ENCODE data around the gene PRAME.
"Not testable (repeated sequence)": the region's sequence is repeated elsewhere in the genome, so short reads cannot be mapped to it uniquely, and the experiment has no call there.

The PRAME gene

DNA sequence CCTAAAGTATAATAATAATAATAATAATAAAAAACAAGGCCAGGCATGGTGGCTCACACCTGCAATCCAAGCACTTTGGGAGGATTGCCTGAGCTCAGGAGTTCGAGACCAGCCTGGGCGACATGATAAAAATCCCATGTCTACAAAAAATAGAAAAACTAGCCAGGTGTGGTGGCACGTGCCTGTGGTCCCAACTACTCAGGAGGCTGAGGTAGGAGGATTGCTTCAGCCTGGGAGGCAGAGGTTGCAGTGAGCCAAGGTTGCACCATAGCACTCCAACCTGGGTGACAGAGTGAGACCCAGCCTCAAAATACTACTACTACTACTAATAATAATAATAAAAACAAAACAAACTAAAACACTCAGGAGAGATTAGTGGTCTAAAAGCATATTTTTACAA lies 23.4 kb downstream of the PRAME start:
- Histone ChIP-seq H3K9ac (ENCODE audit: low read depth in 1 of 2, low read length in 2 of 2) (no peak overlapping the region), H3K4me1 (ENCODE audit: control insufficient read depth in 1 of 2, insufficient read depth in 2 of 2, low read length in 2 of 2) (no peaks in the 10 kb centered on the region), H3K36me3 (ENCODE audit: control insufficient read depth in 1 of 2, insufficient read depth in 2 of 2, low read length in 2 of 2) (no peaks in the 10 kb centered on the region), H3K9me3 (ENCODE audit: control insufficient read depth in 1 of 2, low read length in 2 of 2) (no peaks in the 10 kb centered on the region), H3K4me3 (ENCODE audit: low read depth in 1 of 2, low read length in 2 of 2) (no peak overlapping the region), H3K27me3 (ENCODE audit: control insufficient read depth in 1 of 2, insufficient read depth in 2 of 2, low read length in 2 of 2) (no peaks in the 10 kb centered on the region), H3K27ac (ENCODE audit: low read depth, low read length) (no peak overlapping the region)

DNA sequence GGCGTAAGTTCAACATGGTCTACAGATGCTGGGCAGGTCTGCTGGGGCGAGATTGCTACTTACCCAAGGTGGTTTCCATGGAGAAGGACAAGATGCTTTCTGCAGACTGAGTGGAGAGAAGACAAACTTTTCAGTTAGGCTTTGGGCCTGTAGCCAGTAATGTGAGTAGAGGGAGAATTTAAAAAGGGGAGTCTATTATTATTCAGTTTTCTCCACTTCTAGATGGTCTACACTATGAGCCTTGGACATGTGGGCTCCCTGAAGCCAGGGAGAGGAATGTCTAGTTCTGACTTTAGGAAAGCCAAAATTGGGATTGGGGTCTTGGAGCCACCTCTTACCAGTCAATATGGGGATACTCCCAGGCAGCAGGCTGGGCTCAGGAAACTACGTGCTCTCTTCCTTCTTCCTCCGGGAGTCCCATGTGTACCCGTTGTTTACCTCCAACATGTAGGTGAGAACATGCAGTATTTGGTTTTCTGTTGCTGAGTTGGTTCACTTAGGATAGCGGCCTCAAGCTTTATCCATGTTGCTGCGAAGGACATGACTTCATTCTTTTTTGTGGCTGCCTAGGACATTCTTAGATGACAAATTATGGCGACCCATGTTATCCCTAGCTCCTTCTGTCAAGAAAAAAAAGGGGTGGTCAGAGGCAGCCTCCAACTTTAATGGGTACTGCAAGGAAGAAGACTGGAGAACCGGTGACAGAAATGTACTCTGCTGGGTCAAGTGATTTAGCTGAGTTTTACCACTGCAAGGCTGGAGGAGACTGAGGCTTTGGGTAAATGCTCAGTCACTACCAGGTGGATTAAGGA lies 24.3 kb downstream of the PRAME start:
- H3K27ac ChIP-seq (ENCODE audit: low read depth, low read length), result no peak overlapping the region
- H3K9ac ChIP-seq (ENCODE audit: low read depth in 1 of 2, low read length in 2 of 2), result no peak overlapping the region
- no peak overlapping the region for H3K4me3 ChIP-seq (ENCODE audit: low read depth in 1 of 2, low read length in 2 of 2)

DNA sequence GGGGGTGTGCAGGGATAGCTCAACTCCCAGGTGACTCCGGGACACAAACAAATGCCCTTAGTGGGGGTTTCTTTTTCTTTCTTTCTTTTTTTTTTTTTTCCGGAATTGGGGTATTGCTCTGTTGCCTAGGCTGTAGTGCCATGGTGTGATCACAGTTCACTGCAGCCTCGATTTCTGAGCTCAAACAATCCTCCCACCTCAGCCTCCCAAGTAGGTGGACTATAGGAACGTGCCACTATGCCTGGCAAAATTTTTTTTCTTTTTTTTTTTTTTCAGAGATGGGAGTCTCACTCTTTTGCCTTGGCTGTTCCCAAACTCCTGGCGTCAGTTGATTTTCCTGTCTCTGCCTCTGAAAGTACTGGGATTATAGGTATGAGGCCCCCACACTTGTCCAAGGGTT lies 25.2 kb downstream of the PRAME start:
- Histone ChIP-seq H3K4me1 (ENCODE audit: control insufficient read depth in 1 of 2, insufficient read depth in 2 of 2, low read length in 2 of 2) (no peaks in the 10 kb centered on the region), H3K27me3 (ENCODE audit: control insufficient read depth in 1 of 2, insufficient read depth in 2 of 2, low read length in 2 of 2) (peaks cover 0 to 3% of the 10 kb centered on the region in 2 donors), H3K9me3 (ENCODE audit: control insufficient read depth in 1 of 2, low read length in 2 of 2) (no peaks in the 10 kb centered on the region), H3K36me3 (ENCODE audit: control insufficient read depth in 1 of 2, insufficient read depth in 2 of 2, low read length in 2 of 2) (no peaks in the 10 kb centered on the region), H3K27ac (ENCODE audit: low read depth, low read length) (no peak overlapping the region), H3K4me3 (ENCODE audit: low read depth in 1 of 2, low read length in 2 of 2) (no peak overlapping the region), H3K9ac (ENCODE audit: low read depth in 1 of 2, low read length in 2 of 2) (no peak overlapping the region)

More for the DNA sequence above, 24.3 kb downstream of the PRAME start:
- no peaks in the 10 kb centered on the region for H3K27me3 ChIP-seq (ENCODE audit: control insufficient read depth in 1 of 2, insufficient read depth in 2 of 2, low read length in 2 of 2)
- H3K4me1 ChIP-seq (ENCODE audit: control insufficient read depth in 1 of 2, insufficient read depth in 2 of 2, low read length in 2 of 2), result no peaks in the 10 kb centered on the region
- no peaks in the 10 kb centered on the region for H3K36me3 ChIP-seq (ENCODE audit: control insufficient read depth in 1 of 2, insufficient read depth in 2 of 2, low read length in 2 of 2)
- H3K9me3 ChIP-seq (ENCODE audit: control insufficient read depth in 1 of 2, low read length in 2 of 2), result no peaks in the 10 kb centered on the region

DNA sequence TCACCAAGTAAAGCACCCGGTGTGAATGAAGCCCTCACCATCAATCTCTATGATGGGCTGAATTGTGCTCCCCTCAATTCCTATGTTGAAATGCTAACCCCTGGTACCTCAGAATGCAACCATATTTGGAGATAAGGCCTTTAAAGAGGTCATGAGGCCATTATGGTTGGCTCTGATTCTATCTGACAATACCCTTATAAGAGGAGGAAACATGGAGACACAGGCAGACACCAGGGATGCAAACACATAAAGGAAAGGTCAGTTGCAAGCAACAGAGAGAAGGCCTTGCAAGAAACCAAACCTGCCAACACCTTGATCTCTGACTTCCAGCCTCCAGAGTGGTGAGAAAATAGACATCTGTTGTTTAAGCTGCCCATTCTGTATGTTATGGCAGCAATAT lies 25.6 kb downstream of the PRAME start:
- H3K4me3 ChIP-seq (ENCODE audit: low read depth in 1 of 2, low read length in 2 of 2), result no peak overlapping the region
- no peaks in the 10 kb centered on the region for H3K9me3 ChIP-seq (ENCODE audit: control insufficient read depth in 1 of 2, low read length in 2 of 2)
- H3K4me1 ChIP-seq (ENCODE audit: control insufficient read depth in 1 of 2, insufficient read depth in 2 of 2, low read length in 2 of 2), result no peaks in the 10 kb centered on the region
- H3K36me3 ChIP-seq (ENCODE audit: control insufficient read depth in 1 of 2, insufficient read depth in 2 of 2, low read length in 2 of 2), result no peaks in the 10 kb centered on the region
- no peak overlapping the region for H3K27ac ChIP-seq (ENCODE audit: low read depth, low read length)
- H3K9ac ChIP-seq (ENCODE audit: low read depth in 1 of 2, low read length in 2 of 2), result no peak overlapping the region
- peaks cover 0 to 3% of the 10 kb centered on the region in 2 donors for H3K27me3 ChIP-seq (ENCODE audit: control insufficient read depth in 1 of 2, insufficient read depth in 2 of 2, low read length in 2 of 2)

DNA sequence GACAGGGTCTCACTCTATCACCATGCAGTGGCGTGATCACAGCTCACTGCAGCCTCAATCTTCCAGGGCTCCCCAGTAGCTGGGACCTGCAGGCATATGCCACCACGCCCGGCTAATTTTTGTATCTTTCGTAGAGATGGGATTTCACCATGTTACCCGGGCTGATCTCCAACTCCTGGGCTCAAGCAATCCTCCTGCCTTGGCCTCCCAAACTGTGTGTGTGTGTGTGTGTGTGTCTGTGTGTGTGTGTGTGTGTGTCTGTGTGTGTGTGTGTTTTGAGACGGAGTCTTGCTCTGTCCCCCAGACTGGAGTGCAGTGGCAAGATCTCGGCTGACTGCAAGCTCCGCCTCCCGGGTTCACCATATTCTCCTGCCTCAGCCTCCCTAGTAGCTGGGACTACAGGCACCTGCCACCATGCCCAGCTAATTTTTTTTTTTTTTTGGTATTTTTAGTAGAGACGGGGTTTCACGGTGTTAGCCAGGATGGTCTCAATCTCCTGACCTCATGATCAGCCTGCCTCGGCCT lies 26.5 kb downstream of the PRAME start:
- not testable (repeated sequence) for H3K9me3 ChIP-seq (ENCODE audit: control insufficient read depth in 1 of 2, low read length in 2 of 2); H3K4me1 ChIP-seq (ENCODE audit: control insufficient read depth in 1 of 2, insufficient read depth in 2 of 2, low read length in 2 of 2); H3K36me3 ChIP-seq (ENCODE audit: control insufficient read depth in 1 of 2, insufficient read depth in 2 of 2, low read length in 2 of 2); H3K9ac ChIP-seq (ENCODE audit: low read depth in 1 of 2, low read length in 2 of 2); H3K27me3 ChIP-seq (ENCODE audit: control insufficient read depth in 1 of 2, insufficient read depth in 2 of 2, low read length in 2 of 2); H3K4me3 ChIP-seq (ENCODE audit: low read depth in 1 of 2, low read length in 2 of 2); H3K27ac ChIP-seq (ENCODE audit: low read depth, low read length)

DNA sequence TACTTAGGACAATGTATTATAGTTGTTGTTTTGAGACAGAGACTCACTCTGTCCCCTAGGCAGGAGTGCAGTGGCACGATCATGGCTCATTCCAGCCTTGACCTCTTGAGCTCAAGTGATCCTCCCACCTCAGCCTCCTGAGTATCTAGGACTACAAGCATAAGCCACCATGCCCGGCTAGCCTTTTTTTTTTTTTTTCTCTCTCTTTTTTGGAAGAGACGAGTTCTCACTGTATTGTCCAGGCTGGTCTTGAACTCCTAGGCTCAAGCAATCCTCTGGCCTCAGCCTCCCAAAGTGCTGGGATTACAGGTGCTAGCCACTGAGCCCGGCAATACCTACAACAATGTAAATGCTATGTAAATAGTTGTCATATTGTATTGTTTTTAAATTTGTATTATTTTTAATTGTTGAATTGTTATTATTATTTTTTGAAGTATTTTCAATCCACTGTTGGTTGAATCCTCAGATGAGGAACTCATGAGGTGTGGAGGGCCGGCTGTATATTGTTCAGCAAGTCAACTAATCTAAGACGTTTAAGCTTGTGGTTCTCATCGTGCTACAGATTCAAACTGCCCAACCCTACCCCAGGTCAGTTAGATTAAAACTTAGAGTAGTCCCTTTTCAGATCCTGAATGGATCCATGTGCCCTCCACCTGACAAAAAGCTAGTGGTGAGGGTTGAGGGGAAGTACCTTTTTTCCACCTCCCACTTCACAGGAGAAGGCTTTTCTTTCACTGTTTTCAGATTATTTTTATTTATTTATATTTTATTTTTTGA lies 27.1 kb downstream of the PRAME start:
- no peaks in the 10 kb centered on the region for H3K9me3 ChIP-seq (ENCODE audit: control insufficient read depth in 1 of 2, low read length in 2 of 2)
- H3K27me3 ChIP-seq (ENCODE audit: control insufficient read depth in 1 of 2, insufficient read depth in 2 of 2, low read length in 2 of 2), result peaks cover 0 to 3% of the 10 kb centered on the region in 2 donors
- H3K9ac ChIP-seq (ENCODE audit: low read depth in 1 of 2, low read length in 2 of 2), result no peak overlapping the region
- no peak overlapping the region for H3K27ac ChIP-seq (ENCODE audit: low read depth, low read length)
- H3K4me1 ChIP-seq (ENCODE audit: control insufficient read depth in 1 of 2, insufficient read depth in 2 of 2, low read length in 2 of 2), result no peaks in the 10 kb centered on the region
- H3K4me3 ChIP-seq (ENCODE audit: low read depth in 1 of 2, low read length in 2 of 2), result no peak overlapping the region
- no peaks in the 10 kb centered on the region for H3K36me3 ChIP-seq (ENCODE audit: control insufficient read depth in 1 of 2, insufficient read depth in 2 of 2, low read length in 2 of 2)

DNA sequence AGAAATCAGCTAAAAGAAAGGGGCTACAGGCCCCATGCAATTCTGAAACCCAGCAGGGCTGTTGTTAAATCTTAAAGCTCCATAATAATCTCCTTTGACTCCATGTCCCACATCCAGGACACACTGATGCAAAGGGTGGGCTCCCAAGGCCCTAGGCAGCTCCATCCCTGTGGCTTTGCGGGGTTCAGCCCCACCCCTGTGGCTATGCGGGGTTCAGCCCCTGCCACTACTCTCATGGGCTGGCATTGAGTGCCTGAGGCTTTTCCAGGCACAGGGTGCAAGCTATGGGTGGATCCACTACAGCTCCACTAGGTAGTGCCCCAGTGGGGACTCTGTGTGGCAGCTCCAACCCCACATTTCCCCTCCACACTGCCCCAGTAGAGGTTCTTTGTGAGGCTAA lies 30.3 kb downstream of the PRAME start:
- H3K36me3 ChIP-seq (ENCODE audit: control insufficient read depth in 1 of 2, insufficient read depth in 2 of 2, low read length in 2 of 2), result no peaks in the 10 kb centered on the region
- H3K4me3 ChIP-seq (ENCODE audit: low read depth in 1 of 2, low read length in 2 of 2), result no peak overlapping the region
- no peaks in the 10 kb centered on the region for H3K4me1 ChIP-seq (ENCODE audit: control insufficient read depth in 1 of 2, insufficient read depth in 2 of 2, low read length in 2 of 2)
- H3K27me3 ChIP-seq (ENCODE audit: control insufficient read depth in 1 of 2, insufficient read depth in 2 of 2, low read length in 2 of 2), result peaks cover 0 to 3% of the 10 kb centered on the region in 2 donors
- H3K9me3 ChIP-seq (ENCODE audit: control insufficient read depth in 1 of 2, low read length in 2 of 2), result no peaks in the 10 kb centered on the region
- no peak overlapping the region for H3K9ac ChIP-seq (ENCODE audit: low read depth in 1 of 2, low read length in 2 of 2)
- H3K27ac ChIP-seq (ENCODE audit: low read depth, low read length), result no peak overlapping the region

DNA sequence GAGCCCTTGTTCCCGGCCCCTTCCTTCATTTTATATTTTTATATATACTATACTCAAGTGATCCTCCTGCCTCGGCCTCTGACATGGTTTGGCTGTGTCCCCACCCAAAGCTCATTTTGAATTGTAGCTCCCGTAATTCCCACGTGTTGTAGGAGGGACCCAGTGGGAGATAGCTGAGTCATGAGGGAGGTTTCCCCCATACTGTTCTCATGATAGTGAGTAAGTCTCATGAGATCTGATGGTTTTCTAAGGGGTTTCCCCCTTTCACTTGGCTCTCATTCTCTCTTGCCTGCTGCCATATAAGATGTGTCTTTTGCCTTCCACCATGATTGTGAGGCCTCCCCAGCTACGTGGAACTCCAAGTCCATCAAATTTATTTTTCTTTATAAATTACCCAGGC lies 31.8 kb downstream of the PRAME start:
- Histone ChIP-seq H3K36me3 (ENCODE audit: control insufficient read depth in 1 of 2, insufficient read depth in 2 of 2, low read length in 2 of 2) (no peaks in the 10 kb centered on the region), H3K27ac (ENCODE audit: low read depth, low read length) (no peak overlapping the region)

DNA sequence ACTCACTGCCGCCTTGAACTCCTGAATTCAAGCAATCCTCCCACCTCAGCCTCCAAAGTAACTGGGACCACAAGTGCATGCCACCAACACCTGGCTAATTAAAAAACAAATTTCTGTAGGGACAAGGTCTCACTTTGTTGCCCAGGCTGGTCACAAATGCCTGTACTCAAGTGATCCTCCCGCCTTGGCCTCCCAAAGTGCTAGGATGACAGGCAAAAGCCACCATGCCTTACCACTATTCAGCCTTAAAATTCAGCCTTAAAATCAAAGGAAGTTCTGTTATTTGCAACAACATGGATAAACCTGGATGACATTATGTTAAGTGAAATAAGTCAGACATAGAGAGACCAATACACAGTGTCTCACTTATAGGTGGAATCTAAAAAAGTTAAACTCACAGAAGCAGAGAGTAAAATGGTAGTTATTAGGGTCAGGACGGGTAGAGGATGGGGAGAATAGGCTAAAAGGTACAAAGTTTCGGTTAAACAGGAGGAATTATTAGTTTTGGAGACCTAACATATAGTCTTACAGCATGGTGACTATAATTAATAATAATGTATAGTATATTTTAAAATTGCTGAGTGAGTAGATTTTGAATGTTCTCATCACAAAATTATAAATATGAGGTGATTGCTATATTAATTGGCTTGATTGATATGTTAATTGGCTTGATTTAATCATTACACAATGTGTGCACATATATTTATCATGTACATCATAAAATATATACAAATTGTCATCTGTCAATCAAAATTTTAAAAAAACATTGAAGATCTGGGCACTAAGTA lies 32.7 kb downstream of the PRAME start:
- Histone ChIP-seq H3K27me3 (ENCODE audit: control insufficient read depth in 1 of 2, insufficient read depth in 2 of 2, low read length in 2 of 2) (peaks cover 0 to 3% of the 10 kb centered on the region in 2 donors), H3K4me1 (ENCODE audit: control insufficient read depth in 1 of 2, insufficient read depth in 2 of 2, low read length in 2 of 2) (no peaks in the 10 kb centered on the region), H3K4me3 (ENCODE audit: low read depth in 1 of 2, low read length in 2 of 2) (no peak overlapping the region), H3K9ac (ENCODE audit: low read depth in 1 of 2, low read length in 2 of 2) (no peak overlapping the region), H3K9me3 (ENCODE audit: control insufficient read depth in 1 of 2, low read length in 2 of 2) (no peaks in the 10 kb centered on the region), H3K36me3 (ENCODE audit: control insufficient read depth in 1 of 2, insufficient read depth in 2 of 2, low read length in 2 of 2) (no peaks in the 10 kb centered on the region), H3K27ac (ENCODE audit: low read depth, low read length) (no peak overlapping the region)

More for the DNA sequence above, 31.8 kb downstream of the PRAME start:
- H3K9ac ChIP-seq (ENCODE audit: low read depth in 1 of 2, low read length in 2 of 2), result no peak overlapping the region
- H3K4me1 ChIP-seq (ENCODE audit: control insufficient read depth in 1 of 2, insufficient read depth in 2 of 2, low read length in 2 of 2), result no peaks in the 10 kb centered on the region
- no peak overlapping the region for H3K4me3 ChIP-seq (ENCODE audit: low read depth in 1 of 2, low read length in 2 of 2)
- peaks cover 0 to 3% of the 10 kb centered on the region in 2 donors for H3K27me3 ChIP-seq (ENCODE audit: control insufficient read depth in 1 of 2, insufficient read depth in 2 of 2, low read length in 2 of 2)
- H3K9me3 ChIP-seq (ENCODE audit: control insufficient read depth in 1 of 2, low read length in 2 of 2), result no peaks in the 10 kb centered on the region
